CD4-positive, alpha-beta T cell treated with Interleukin-4 for 1 hour (primary cell): Measurements from ENCODE around the gene CHMP1B.
"Not testable (repeated sequence)": the region's sequence is repeated elsewhere in the genome, so short reads cannot be mapped to it uniquely, and the experiment has no call there.

ENCODE experiments used
- DNase-seq, 2 donors: peaks; one replicate each; pipeline ENCODE4 v3.0.0-alpha.2; 2020 to 2022

The CHMP1B gene

DNA sequence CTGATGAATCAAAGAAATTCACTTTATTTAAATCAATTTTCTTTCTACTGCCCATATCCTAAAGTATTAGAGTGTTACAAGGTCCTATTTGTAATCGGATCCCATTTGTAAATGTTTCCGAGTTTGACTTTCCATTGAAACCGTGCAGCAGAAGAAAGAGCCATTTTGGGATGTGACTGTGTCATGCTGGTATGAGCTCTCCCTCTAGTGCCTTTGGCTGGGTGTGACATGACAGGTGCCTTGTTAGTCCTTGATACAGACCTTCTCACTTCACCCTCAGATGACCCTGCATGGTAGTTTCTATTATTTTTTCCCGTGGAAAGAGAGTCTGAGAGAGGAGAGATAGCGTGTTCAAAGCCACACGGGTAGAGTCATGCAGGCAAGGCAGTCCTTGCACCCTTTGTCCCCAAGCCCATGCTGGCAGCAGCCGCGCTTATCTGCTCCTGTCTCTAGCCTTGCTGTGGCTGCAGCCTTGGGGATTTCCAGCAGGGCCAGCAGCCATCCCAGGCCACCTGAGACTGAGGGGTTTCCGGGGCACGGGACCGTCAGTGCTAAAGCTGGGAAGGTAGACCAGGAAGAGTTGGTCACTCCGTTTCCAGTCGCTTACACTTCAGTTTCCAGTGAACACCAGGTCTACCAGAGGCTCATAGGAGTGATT is 21.4 kb downstream of the CHMP1B start:
- peak; percentile 19 to 23 for DNase-seq

GRCh38 chr18:11873670-11874340 is 22.6 kb downstream of the CHMP1B start:
- no peak for DNase-seq

- DNase-seq: no peak
Measured at GRCh38 chr18:11874676-11875075, 23.5 kb downstream of the CHMP1B start.

DNA sequence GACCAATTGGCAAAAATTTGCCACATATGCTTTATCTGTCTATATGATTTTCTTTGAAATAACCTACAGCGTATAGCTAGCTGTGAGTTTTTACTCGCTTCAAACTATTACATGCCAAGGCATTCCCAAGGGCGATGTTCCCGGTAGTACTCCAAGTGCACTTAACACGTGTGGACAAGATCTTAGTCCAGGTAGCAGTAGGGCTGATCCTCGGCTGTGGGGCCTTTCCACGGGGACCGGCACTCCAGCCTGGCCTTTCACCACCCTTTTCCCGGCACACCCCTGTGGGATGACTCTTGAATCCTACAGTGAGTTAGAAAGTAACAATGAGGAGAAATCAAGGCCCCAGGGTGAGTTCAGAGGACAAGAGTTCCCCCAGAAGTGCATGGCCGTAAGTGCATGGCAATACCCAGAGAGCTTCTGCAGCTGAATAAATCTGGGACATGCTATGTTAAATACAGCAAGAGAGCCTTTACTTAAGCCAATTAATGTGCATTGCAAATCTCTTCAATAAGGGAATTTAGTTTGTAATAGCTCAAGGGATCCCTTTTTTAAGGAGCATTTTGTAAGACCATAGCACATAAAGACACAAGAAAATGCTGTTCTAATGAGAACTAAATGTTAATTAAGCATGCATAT is 26.4 kb downstream of the CHMP1B start:
- no peak for DNase-seq

- no peak for DNase-seq
Measured at GRCh38 chr18:11880586-11881304, 29.5 kb downstream of the CHMP1B start.

DNA sequence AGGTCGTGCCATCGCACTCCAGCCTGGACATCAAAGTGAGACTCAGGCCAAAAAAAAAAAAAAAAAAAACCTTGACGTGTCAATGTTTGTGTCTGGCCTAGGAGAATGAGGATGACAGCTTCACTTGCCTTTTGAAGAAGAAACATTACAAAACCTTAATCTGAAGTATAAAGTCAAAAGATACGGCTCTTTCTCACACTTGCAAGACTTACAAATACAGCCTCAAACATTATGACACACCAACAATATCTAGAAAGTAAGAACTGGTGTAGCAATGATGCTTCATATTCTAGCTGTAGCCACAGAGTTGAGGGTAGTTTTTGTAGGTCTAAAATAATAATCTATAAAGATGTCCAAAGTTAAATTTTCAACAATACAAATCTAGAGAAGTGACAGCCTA is 31.4 kb downstream of the CHMP1B start:
- DNase-seq: no peak

- DNase-seq: peak in 1 of 2 donors; percentile 16
Measured at GRCh38 chr18:11883153-11883552, 31.9 kb downstream of the CHMP1B start.

- DNase-seq: no peak
Measured at GRCh38 chr18:11884396-11885030, 33.3 kb downstream of the CHMP1B start.

DNA sequence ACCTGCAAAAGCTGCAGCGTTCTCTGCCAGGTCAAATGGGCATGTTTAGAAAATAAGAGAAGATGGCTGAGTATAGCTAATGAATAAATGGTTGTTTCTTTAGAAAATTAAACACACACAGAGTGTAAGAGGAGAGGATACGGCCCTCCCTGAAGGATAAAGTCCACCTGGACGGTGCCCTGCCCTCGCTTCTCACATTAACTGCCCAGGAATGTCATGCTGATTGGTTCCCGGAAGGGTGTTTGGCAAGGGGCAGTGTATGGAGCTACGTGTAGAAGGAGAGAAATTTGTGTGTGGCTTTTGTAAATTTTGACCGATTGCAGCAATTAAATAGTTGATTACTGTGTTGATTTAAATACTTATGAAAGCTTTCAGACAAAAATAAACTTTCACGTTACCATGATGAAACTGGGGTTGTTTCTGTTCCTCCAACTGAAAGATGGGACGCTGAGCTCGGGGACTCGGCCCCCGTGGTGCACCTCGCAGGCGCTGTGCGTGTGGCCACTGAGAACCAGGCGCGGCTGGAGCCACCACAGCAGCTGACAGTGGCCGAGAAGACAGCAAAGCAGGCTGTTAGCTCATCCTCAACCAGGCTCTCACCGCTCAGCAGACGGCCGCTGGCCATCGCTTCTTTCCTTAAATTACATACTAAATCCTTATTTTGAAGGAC is 34.2 kb downstream of the CHMP1B start:
- DNase-seq: peak in 1 of 2 donors; percentile 8

- no peak for DNase-seq
Measured at GRCh38 chr18:11886577-11887110, 35.4 kb downstream of the CHMP1B start.

GRCh38 chr18:11887328-11888128 is 36.3 kb downstream of the CHMP1B start:
- no peak for DNase-seq

DNA sequence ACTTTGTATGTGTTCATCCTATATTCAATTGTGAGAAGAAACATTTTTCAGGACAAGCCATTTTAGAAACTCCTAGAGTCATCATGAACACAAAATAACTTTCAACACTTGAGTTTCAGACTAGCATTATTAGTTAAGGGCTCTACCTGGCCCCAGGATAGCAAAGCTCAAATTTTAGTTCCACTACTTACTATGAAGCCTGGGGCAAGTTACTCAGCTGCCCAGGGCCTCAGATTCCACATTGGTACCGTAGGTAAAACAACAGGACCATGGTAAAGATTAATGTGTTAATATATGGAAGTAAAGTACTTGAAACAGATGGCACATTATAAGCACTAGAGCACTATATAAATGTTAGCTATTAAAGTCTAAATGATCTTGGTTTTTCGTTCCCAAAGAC is 37.5 kb downstream of the CHMP1B start:
- DNase-seq: no peak

GRCh38 chr18:11889284-11889683 is 38.1 kb downstream of the CHMP1B start:
- no peak for DNase-seq

DNA sequence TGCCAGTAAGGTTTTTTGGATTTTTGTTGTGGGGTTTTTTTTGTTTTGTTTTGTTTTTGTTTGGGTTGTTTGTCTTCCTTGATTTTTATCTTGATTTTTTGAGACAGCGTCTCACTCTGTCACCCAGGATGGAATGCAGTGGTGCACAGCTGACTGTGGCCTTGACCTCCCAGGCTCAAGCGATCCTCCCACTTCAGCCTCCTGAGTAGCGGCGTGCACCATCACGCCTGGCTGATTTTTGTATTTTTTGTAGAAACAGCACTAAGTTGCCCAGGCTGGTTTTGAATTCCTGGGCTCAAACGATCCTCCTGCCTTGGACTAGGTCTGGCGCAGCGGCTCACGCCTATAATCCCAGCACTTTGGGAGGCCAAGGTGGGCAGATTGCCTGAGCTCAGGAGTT is 40.5 kb downstream of the CHMP1B start:
- no peak for DNase-seq

DNA sequence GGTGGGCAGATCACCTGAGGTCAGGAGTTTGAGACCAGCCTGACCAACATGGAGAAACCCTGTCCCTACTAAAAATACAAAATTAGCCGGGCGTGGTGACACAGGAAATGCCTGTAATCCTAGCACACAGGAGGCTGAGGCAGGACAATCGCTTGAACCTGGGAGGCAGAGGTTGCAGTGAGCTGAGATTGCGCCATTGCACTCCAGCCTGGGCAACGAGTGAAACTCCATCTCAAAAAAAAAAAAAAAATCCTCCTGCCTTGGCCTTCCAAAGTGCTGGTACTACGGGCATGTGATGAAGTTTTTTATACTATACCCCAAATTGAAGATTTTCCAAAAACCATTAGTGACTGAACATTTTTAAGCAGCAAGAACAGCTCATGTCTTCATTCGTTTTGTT is 41.2 kb downstream of the CHMP1B start:
- not testable (repeated sequence) for DNase-seq

GRCh38 chr18:11897781-11898180 is 46.6 kb downstream of the CHMP1B start:
- no peak for DNase-seq

- DNase-seq: no peak
Measured at GRCh38 chr18:11899063-11899462, 47.9 kb downstream of the CHMP1B start.

- DNase-seq: no peak
Measured at GRCh38 chr18:11901826-11902438, 50.7 kb downstream of the CHMP1B start.

- no peak for DNase-seq
Measured at GRCh38 chr18:11902522-11903292, 51.5 kb downstream of the CHMP1B start.
